Upper lobe of right lung (tissue), 1 donor: ENCODE data around the gene GBA2. TPM values are rescaled to one million over a fixed set of nuclear protein-coding genes. Genes with fewer than 3 reads are reported as not detected.

ENCODE experiments used
- ATAC-seq: fragments of 200-7000 bp; cut with Tn5 transposase; one replicate; pipeline ENCODE4 v1.9.1; 2020; ENCODE audit warnings: mild to moderate bottlenecking, moderate library complexity
- DNase-seq: peaks from one replicate; pipeline ENCODE4 v3.0.0-alpha.2; 2020
- H3K27ac ChIP-seq: fragments of 200-600 bp; one replicate; pipeline ENCODE4 v1.8.0; 2022
- H3K27me3 ChIP-seq: fragments of 200-600 bp; one replicate; pipeline ENCODE4 v1.8.0; 2022; ENCODE audit warnings: mild to moderate bottlenecking
- H3K36me3 ChIP-seq: fragments of 200-600 bp; one replicate; pipeline ENCODE4 v1.8.0; 2022
- H3K4me1 ChIP-seq: fragments of 200-600 bp; one replicate; pipeline ENCODE4 v1.8.0; 2022
- H3K4me3 ChIP-seq: fragments of 200-600 bp; one replicate; pipeline ENCODE4 v1.8.0; 2022; ENCODE audit warnings: mild to moderate bottlenecking
- H3K9me3 ChIP-seq: fragments of 200-600 bp; one replicate; pipeline ENCODE4 v1.8.0; 2022
- intact Hi-C: fragments of 100-400 bp; cut with DNase I; formaldehyde crosslinking; loops from one replicate; pipeline ENCODE4 v1.11.0; 2022
- microRNA-seq: library from miRNA; unstranded; fragments of <30 nt; microRNA quantifications from one replicate; pipeline ENCODE4 v1.2.0, GENCODE V29; 2020; ENCODE audit warnings: borderline microRNAs expressed
- total RNA-seq: library from RNA; stranded (reverse); fragmentation: NEBNext Ultra II Directional; extraction: Animal tissue kit (Norgen Biotek cat#: 25700); gene quantifications from one replicate; pipeline ENCODE4 v1.2.1, GENCODE V29; 2021
- TF ChIP-seq, protein P1 (sequence below): fragments of 200-600 bp; IDR thresholded peaks from one replicate; pipeline ENCODE4 v1.8.0; 2022; ENCODE audit warnings: antibody characterized with exemption
- donor health status: DM: no; HTN: yes; CAD: no; lungs with severe emphysema.

GBA2 gene
- total RNA-seq, 1 donor from 2014 or later: 99.1 TPM

DNA sequence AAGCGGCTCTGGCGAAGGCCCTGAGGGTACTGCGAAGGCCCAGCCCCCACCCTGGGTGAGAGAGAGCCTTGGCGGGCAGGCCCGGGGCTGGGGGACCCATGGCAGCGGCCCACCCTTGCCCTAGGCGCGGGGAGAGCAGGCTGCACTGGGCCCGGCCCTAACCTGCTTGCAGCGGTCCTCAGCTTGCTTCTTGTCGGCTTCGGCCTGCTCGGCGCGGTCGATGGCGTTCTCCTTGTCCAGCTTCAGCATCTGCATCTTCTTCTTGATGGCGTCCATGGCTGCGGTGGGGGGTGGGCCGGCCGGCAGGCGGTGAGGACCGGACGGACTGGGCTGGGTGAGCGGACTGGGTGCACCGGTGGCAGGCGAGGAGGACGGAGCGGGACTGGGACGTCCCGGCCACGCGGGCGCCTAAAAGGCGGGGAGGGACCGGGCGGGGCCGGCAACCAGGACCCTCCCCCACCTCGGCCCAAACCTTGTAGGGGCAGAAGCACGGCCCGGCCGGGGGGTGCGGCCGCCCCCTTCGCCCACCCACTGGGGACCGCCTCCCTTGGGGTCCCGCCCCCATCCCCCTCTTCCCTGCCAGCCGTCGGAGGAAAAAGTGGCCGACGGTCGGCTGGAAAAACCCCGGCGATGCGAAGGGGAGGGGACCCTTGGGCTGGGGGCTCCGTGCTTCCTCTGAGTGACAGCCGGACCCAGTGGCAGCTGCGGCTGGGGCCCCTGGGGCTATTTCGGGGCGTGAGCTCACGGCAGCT lies 59.3 kb downstream of the GBA2 start, which contains the start of gene TPM2:
TSS of gene TPM2 (minus strand) at position 384 of the 752 bp plus-strand sequence. CDS start at position 276, 108 bp downstream.
- Histone ChIP-seq H3K4me1 (peaks cover 15% of the 10 kb centered on the region), H3K27ac (peak within 1 kb of the TSS; percentile 83), H3K4me3 (peak within 1 kb of the TSS; percentile 76), H3K36me3 (peaks cover 5% of the 10 kb centered on the region), H3K9me3 (no peaks in the 10 kb centered on the region), H3K27me3 (no peaks in the 10 kb centered on the region)
- TF ChIP-seq, protein P1, sequence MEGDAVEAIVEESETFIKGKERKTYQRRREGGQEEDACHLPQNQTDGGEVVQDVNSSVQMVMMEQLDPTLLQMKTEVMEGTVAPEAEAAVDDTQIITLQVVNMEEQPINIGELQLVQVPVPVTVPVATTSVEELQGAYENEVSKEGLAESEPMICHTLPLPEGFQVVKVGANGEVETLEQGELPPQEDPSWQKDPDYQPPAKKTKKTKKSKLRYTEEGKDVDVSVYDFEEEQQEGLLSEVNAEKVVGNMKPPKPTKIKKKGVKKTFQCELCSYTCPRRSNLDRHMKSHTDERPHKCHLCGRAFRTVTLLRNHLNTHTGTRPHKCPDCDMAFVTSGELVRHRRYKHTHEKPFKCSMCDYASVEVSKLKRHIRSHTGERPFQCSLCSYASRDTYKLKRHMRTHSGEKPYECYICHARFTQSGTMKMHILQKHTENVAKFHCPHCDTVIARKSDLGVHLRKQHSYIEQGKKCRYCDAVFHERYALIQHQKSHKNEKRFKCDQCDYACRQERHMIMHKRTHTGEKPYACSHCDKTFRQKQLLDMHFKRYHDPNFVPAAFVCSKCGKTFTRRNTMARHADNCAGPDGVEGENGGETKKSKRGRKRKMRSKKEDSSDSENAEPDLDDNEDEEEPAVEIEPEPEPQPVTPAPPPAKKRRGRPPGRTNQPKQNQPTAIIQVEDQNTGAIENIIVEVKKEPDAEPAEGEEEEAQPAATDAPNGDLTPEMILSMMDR: no peak
- intact Hi-C loops: no loop called here
- peak; percentile 51 for ATAC-seq
- no peak for DNase-seq

DNA sequence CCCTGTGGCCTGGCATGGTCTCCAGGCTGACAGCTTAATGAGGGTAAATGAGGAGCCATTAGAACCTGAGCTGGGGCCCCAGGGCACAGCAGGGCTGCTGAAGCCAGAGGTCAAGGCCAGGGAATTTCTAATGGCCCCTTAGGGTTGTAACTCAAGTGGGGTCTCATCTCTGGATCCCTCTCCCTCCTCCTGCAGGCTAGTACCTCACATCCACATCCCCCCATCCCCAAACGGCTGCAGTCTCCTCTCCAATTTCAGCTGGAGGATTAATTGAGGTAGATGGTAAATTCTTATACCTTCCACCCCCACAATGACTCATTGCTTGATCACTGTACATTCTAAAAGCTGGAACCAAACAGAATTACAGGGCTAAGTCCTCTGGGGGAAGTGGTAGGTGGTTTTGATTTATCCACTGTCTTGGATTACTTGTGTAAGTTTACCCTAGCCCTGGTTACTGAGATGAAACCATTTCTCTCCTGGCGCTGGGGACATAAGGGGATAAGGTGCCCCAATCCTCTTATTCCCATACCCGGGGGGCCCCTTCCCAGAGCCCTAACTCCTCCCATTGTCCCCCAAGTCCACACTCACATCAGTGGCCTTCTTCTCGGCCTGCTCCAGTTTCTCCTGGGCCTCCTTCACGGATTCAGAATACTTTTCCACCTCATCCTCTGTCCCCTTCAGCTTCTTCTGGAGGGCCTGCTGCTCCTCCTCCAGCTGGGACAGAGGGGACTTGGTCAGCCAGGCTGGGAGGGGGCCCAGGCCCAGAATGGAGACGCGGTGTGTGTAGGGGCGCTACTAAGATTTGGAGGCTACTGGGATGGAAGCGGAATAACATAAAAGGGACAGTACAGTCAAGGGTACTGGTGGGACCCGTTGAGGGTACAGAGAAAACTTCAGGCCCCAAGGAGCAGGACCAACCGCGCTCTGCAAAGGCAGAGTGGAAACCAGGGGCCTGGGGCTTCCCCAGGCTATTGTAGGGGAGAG lies 60.2 kb downstream of the GBA2 start:
- intact Hi-C loops: no loop called here
- Histone ChIP-seq H3K27ac (peak overlapping the region; percentile 83), H3K27me3 (no peaks in the 10 kb centered on the region), H3K9me3 (no peaks in the 10 kb centered on the region), H3K4me3 (peak overlapping the region; percentile 76), H3K36me3 (peaks cover 5% of the 10 kb centered on the region), H3K4me1 (peaks cover 15% of the 10 kb centered on the region)
- ATAC-seq (no peak), DNase-seq (no peak)
- TF ChIP-seq, protein P1: no peak

DNA sequence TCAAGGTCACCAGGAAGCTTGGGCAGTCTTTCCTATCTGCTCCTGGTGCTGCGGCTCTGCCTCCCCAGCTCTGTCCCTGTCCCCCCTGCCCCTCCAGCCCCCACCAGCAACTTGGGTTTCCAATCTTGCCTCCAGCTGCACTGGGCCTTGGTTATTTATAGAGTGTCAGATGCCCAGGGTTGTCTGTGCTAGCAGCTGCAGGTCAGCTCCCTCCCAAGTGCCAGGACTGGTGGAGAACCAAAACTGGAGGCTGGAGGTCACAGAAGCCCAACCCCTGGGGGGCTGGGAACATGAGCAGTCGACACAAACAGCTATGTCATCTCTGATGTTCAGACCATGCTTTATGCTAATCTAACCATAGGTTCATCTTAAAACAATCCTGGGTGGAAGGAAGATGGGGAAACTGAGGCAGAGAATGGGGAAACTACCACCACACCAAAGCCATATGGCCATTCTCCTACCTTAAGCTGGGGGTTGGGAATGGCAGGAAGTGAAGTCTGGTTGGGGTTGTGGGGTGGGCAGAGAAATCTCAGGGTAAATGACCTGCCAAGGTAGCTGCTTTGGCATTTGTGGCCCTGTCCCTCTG lies 61.0 kb downstream of the GBA2 start:
- TF ChIP-seq, protein P1: no peak
- Histone ChIP-seq H3K4me3 (peak overlapping the region; percentile 76), H3K4me1 (peaks cover 15% of the 10 kb centered on the region), H3K36me3 (peaks cover 9% of the 10 kb centered on the region), H3K27me3 (no peaks in the 10 kb centered on the region), H3K27ac (no peak overlapping the region), H3K9me3 (no peaks in the 10 kb centered on the region)
- ATAC-seq (no peak), DNase-seq (no peak)
- intact Hi-C loops: no loop called here

DNA sequence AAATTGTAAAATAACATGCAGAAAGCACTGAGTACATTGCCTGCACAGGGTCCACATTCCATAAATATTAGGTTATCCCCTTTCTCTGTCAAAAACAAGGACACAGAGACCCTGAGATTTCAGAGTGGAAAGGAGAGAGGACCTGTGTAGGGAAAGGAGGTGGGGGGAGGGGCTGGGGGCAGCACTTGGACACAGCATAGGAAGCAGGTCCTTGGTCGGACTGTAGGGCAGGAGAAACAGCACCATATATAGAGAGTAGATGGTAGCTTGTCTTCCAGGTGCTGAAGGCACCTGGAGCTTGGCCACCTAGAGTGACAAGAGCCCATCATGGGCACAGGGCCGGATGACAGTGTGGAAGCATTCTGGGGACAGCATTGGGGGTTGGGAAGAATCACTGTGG lies 61.7 kb downstream of the GBA2 start:
- Histone ChIP-seq H3K27me3 (no peaks in the 10 kb centered on the region), H3K4me3 (peak overlapping the region; percentile 76), H3K27ac (no peak overlapping the region), H3K36me3 (peaks cover 10% of the 10 kb centered on the region), H3K9me3 (no peaks in the 10 kb centered on the region), H3K4me1 (peaks cover 15% of the 10 kb centered on the region)
- ATAC-seq: no peak
- TF ChIP-seq, protein P1: no peak
- DNase-seq: no peak
- intact Hi-C loops: no loop called here

Small RNA genes within 50 kb of the gene (microRNA-seq; reads per million reads assigned to microRNA genes)
- gene MIR6852 (not detected), gene MIR6853 (not detected)

Other genes starting within 250 kb of the GBA2 start
- gene TESK1, start 144.0 kb downstream of the GBA2 start, total RNA-seq: 43.9 TPM
- gene CD72, start 130.8 kb downstream of the GBA2 start, total RNA-seq: 3.0 TPM
- gene SIT1, start 98.3 kb downstream of the GBA2 start, total RNA-seq: 2.2 TPM
- gene RMRP, start 91.2 kb downstream of the GBA2 start, total RNA-seq: 30,828 TPM
- gene CCDC107, start 90.9 kb downstream of the GBA2 start, total RNA-seq: 31.1 TPM
- 0.38 TPM for gene ARHGEF39, start 84.0 kb downstream of the GBA2 start, total RNA-seq
- gene CA9, start 75.3 kb downstream of the GBA2 start, total RNA-seq: 0.55 TPM
- gene TPM2, start 59.3 kb downstream of the GBA2 start, total RNA-seq: 161 TPM
- gene TLN1, start 17.0 kb downstream of the GBA2 start, total RNA-seq: 439 TPM
- 34.9 TPM for gene CREB3, start 16.6 kb downstream of the GBA2 start, total RNA-seq
- gene RGP1, start 59 bp upstream of the GBA2 start, total RNA-seq: 34.6 TPM
- gene MSMP, start 5.0 kb upstream of the GBA2 start, total RNA-seq: not detected
- gene NPR2, start 42.4 kb upstream of the GBA2 start, total RNA-seq: 21.7 TPM
- gene SPAG8, start 63.0 kb upstream of the GBA2 start, total RNA-seq: 2.8 TPM
- gene HINT2, start 65.8 kb upstream of the GBA2 start, total RNA-seq: 37.1 TPM
- not detected for gene FAM221B, start 79.5 kb upstream of the GBA2 start, total RNA-seq
- gene TMEM8B, start 80.0 kb upstream of the GBA2 start, total RNA-seq: 13.7 TPM
- not detected for gene OR13J1, start 121.2 kb upstream of the GBA2 start, total RNA-seq
- 10.8 TPM for gene HRCT1, start 157.0 kb upstream of the GBA2 start, total RNA-seq
- gene SPAAR, start 160.3 kb upstream of the GBA2 start, total RNA-seq: 13.5 TPM
- gene OR2S2, start 208.9 kb upstream of the GBA2 start, total RNA-seq: not detected